Activated CD8-positive, alpha-beta memory T cell treated with anti-CD3 and anti-CD28 coated beads for 48 hours (primary cell): ENCODE data around the gene TYMP.
"Not testable (repeated sequence)": the region's sequence is repeated elsewhere in the genome, so short reads cannot be mapped to it uniquely, and the experiment has no call there.

Experiments
- DNase-seq, 3 experiments: peaks; one replicate each; pipeline ENCODE4 v3.0.0-alpha.2; 2020; ENCODE audit warnings: low read depth in 2 of 3, low spot score in 2 of 3

Gene TYMP

DNA sequence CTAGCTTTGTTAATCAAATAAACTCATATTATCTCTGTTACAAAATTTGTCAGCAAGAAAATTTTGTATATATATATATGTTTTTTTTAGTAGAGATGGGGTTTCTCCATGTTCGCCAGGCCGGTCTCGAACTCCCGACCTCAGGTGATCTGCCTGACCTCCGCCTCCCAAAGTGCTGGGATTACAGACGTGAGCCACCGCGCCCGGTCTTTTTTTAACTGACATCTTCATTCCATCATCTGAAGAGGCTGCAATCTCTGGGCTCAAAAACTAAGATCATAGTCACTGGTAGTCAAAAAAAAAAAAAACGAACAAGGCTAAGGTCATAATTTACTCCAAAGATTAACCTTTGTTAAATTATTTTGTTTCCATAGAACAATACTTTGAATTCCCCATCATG is 10.6 kb upstream of the TYMP start:
- DNase-seq, result no peak

DNA sequence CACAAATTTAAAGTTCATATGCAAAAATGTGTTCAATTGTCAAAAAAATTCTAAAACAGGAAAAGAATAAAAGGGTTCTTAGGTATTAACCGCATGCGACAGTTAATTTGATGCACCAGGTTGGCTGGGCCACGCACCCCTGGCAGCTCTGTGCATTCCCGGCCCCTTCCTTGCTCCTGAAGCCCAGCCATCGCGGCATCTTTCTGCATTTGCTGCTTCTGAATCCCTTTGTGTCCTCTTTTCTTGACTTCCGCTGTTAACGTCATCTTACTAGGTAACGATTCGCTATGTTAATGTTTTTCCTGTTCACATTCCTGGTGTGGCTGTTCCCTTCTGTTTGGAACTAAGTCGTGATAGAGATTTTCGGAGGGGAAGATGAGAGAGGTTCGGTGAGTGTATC is 8.0 kb upstream of the TYMP start:
- no peak for DNase-seq

DNA sequence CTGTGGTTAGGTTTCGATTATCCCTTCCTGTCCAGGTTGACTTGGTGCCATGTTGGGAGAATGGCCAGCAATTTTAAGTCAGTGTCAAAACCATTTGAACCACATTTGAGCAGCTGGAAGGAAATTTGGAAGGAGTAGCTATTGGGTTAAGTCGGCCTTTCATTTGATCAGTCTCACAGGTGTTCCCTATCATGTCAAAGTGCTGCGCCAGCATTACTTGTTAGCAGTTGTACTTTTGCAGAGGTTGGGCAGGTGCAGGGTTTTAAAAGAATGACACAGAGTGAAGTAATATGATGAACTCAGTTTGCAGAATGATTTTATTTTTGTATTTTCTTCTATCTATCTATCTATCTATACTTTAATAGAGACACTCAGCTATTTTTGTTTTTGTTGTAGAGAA is 6.4 kb upstream of the TYMP start:
- no peak for DNase-seq

DNA sequence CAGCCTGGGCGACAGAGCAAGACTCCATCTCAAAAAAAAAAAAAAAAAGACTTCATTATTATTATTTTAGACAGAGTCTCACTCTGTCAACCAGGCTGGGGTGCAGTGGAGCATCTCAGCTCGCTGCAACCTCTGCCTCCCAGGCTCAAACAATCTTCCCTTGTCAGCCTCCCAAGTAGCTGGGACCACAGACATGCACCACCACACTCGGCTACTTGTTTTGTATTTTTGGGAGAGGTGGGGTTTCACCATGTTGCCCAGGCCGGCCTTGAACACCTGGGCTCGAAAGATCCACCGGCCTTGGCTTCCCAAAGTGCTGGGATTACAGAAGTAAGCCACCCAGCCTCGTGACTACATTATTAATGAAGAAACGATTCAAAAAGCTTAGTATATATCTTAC is 5.3 kb upstream of the TYMP start:
- no peak for DNase-seq

DNA sequence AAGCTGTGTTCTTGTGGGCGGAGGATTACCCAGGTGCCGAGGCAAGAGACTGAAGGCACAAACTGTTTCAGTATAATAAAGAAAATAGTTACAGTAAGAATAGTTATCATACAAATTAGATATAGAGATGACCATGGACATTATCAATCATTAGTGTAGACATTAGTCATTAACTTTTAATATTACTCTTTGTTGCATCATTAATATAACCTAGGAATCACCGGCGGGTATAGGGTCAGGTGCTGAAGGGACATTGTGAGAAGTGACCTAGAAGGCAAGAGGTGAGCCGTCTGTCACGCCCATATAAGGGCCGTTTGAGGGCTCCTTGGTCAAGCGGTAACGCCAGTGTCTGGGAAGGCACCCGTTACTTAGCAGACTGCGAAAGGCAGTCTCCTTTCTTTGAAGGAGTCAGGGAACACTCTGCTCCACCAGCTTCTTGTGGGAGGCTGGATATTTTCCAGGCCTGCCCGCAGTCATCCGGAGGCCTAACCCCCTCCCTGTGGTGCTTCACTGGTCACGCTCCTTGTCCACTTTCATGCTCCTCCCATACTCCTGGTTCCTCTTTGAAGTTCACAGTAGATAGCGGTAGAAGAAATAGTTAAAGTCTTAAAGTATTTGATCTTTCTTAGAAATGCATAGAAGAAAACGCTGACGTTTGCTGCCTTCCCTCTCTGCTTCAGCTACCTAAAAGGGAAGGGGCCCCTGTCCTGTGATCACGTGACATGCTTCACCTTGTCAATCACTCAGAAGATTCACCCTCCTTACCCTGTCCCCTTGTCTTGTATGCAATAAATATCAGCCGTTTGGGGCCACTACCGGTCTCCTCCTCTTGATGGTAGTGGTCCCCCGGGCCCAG is 4.3 kb upstream of the TYMP start:
- not testable (repeated sequence) for DNase-seq

DNA sequence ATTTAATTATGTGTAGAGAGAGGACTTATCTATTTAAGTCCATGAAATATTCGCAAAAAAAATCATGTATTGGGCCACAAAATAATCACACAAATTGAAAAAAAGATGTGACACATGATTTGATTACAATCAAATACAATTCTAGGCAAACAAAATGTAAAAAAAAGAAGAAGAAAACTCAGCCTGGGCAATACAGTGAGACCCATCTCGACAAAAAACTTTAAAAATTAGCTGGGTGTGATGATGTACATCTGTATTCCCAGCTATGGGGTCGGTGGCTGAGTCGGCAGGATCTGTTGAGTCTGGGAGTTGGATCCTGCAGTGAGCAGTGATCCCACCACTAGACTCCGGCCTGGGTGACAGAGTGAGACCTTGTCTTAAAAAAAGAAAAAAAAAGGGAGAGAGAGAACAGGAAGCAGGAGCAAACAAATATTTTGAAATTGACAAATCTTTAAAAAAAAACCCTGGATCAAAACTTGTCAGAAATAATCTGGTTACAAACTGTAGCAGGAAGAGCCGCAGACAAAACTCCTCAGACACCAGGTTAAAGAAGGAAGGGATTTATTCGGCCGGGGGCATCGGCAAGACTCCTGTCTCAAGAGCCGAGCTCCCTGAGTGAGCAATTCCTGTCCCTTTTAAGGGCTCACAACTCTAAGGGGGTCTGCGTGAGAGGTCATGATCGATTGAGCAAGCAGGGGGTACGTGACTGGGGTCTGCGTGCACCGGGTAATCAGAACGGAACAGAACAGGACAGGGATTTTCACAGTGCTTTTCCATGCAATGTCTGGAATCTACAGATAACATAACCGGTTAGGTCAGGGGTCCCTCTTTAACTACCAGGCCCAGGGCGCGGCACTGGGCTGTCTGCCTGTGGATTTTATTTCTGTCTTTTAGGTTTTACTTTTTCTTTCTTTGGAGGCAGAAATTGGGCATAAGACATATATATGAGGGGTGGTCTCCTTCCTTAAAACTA is 3.3 kb upstream of the TYMP start:
- no peak for DNase-seq

DNA sequence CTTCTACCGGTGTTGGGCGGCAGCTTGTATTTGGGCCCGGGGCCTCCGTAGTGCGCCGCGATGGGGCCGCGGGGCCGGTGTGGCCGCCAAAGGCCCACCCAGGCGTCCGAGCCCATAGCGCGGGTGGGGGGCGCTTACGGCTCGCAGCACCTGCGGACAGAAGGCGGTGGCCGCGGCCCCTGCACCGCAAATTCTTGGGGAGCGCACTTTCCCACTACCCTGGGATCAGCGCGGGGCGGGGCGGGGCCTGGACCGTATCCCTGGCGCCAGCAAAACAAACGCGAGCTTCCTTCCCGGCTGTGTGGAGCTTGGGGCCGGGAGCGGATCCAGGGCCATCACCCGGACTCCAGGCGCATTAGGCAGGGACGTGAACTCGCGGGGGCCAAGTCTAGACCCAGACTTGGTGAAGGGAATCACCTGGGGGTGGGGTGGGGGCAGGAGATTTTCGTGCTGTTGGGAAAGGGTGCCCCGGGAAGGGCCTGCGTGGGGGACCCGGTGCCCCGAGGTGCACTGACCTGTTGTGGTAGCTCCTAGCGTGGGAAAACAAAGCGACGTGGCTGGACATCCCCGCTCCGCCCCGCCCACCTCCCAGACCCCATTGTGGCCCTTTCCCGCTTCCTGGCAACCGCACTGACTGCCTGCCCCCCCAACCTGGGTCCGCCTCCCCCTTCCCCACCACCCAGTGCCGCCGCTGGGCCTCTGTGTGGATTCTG is 2.3 kb upstream of the TYMP start:
- no peak for DNase-seq

DNA sequence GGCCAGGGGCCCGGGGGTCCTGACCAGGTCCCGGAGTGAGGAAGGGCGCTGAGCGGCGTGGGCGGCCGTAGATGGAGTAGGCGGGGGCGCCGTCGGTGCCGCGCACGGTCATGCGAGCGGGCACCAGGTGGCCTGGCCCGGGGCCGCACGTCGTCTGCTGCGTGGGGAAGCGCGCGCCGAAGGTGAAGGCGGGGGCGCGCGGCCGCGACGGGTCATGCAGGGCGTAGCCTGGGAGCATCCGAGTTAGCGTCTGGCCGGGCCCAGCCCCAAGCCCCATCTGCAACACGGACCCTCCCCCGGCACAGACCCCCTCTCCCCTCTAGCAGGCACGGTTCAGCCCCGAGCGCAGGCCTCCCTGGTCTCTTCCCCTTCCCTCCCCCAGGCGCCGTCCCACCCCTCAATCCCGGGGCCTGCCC is 1.7 kb upstream of the TYMP start:
- no peak for DNase-seq

DNA sequence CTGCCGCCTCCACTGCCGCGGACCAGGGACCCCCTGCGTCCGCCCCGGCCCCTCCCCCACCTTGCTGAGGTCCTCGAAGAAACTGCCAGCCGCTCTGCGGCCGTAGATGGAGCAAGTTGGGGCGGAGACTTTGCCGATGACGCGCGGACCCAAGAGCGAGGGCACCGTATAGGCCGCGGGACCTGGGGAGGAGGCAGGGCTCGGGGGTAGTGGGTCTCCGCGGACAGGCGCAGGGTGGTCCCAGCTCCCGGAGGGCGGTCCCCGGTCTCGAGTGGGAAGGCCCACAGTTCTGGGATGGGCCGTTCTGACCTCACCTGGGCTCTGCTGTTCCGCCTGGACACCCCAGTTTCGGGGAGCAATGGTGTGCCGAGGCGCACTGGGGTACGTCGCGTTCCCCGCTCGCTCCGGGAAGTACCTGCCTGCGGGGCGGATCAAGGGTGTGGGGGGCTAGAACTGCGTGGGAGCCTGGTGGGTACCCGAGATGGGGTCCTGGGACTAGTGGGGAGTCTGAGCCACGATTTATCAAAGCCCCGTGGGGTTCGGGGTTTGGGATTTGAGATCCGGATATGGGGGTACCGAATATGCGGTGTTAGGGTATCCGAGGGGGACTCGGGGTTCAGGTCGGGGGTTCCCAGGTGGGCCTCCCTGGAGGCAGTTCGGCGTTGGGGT is 1.2 kb upstream of the TYMP start:
- DNase-seq, result peak in 1 of 3 experiments; percentile 65

DNA sequence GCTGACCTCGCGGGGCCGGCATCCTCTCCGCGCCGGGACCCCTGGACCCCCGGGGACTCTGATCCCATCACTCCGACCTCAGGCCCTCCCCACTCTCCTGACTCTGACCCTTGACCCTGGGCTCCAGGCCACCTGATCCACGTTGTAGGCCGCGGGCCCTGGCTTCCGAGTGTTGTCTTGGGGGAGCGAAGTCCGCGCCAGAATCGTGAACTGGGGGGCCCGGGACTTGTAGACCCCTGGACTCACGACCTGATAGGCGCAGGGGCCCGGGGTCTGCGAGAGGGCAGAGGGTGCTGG is 716 bp upstream of the TYMP start:
- DNase-seq, result no peak

DNA sequence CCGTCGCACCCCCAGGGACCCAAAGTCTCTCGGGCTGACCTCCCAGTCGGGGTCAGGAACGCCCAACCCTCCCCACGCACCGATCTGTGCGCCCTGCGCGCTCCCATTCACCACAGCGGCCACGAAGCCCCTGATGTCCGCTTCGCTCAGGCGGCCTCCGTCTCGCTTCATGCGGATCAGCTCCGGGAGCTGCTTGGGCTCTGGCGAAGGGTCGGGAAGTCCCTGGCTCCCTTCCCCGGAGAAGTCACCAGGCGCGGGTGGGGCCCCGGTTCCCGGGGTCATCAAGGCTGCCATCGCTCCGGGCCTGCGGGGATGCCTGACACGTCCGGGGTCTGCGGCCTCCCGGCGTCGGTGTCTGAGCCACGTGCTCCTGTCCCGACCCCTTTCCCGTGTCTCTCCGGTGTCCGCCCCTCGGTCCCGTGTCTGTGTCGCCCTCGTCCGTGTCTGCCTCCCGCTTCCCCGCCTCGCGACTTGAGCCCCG is 356 bp downstream of the TYMP start:
- DNase-seq, result no peak

DNA sequence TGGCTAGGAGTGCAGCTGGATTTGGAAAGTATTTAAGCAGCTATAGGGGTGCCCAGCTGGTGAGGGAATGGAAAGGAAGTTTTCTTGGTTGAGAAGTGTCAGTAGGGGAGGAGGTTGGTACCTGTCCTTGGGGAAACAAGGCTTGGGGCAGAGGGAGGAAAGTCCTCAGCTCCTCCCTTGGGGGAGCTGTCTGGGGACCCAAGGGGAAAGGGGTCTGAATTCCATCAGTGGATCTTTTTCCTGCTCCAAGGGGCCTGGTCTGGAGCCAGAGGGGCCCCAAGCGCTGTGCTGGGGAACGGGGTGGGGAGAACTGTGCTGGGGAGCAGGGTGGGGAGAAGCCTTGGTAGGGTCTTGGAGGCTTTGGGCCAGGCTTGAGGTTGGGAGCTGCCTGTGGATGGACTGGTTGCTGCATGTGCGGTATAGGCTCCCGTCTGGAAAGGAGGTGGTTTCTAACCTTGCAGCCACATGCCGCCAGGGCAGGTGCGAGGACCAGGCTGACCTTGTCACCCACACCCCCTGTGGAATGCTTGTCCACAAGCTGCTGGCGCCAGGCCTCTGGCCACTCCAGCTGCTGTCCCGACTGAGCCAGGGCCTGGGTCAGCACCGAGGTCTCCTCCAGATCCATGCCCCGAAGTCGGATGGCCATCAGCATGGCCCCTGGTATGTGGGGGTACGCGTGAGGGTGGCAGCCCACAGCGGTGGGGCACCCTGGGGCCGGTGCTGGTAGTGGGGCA is 963 bp downstream of the TYMP start:
- no peak for DNase-seq

DNA sequence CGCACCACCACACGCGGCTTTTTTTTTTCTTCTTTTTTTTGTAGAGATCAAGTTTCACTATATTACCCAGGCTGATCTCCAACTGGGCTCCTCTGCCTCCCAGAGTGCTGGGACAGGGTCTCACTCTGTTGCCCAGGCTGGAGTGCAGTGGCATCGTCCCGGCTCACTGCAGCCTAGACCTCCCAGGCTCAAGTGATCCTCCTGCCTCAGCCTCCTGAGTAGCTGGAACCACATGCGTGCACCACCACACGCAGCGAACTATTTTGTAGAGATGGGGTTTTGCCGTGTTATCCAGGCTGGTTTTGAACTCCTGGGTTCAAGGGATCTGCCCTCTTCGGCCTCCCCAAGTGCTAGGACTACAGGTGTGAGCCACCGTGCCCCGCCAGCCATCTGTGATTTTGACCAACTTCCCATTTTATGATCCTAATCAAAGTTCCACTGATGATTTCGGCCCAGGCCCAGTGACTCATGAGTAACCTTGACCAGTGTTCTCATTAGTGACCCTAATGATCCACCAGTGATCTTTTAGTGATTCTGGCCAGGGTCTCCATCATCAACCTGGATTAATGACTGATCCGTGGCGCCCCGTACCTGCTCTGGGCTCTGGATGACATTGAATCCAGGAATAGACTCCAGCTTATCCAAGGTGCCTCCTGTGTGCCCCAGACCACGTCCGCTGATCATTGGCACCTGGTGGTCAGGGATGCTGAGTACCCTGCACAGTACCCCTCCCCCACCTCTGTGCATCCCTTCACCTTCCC is 1.7 kb downstream of the TYMP start:
- no peak for DNase-seq

DNA sequence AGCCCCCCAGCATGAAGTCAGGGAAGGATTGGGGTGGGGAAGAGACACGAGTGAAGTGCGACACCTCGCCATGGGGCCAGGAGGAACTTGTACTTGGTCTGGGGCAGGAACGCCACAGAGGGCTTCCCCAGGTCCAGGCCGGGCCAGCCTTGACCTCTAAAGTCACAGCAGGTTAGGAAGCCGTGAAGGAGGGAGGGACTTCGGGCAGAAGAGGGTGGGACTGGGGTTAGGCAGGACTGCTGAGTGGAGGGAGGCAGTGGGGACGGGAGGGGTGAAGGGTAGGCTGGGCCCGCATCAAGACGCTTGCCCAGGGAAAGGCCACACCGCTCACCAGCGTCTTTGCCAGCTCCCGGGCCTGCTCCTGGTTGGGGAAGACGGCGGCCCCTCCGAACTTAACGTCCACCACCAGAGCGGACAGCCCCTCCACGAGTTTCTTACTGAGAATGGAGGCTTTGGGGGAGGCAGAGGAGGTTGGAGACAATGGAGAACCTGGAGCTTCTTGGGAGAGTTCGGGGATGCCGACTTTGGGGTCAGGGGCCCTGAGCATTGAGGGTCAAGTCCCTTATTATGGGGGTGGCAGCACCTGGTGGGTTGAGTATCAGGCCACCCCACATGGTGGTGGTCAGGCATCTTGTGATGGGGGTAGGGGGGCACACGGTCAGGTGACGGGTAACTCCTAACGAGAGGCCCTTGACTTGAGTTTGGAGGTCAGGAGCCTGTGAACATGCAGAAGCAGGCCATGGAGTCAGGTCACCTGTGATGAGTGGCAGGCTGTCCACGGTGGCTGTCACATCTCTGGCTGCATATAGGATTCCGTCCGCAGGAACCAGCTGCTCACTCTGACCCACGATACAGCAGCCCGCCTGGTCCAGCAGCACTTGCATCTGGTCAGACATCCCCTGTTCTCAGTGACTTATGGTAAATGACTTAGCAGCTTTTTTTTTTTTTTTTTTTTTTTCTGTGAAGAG is 2.7 kb downstream of the TYMP start:
- no peak for DNase-seq

DNA sequence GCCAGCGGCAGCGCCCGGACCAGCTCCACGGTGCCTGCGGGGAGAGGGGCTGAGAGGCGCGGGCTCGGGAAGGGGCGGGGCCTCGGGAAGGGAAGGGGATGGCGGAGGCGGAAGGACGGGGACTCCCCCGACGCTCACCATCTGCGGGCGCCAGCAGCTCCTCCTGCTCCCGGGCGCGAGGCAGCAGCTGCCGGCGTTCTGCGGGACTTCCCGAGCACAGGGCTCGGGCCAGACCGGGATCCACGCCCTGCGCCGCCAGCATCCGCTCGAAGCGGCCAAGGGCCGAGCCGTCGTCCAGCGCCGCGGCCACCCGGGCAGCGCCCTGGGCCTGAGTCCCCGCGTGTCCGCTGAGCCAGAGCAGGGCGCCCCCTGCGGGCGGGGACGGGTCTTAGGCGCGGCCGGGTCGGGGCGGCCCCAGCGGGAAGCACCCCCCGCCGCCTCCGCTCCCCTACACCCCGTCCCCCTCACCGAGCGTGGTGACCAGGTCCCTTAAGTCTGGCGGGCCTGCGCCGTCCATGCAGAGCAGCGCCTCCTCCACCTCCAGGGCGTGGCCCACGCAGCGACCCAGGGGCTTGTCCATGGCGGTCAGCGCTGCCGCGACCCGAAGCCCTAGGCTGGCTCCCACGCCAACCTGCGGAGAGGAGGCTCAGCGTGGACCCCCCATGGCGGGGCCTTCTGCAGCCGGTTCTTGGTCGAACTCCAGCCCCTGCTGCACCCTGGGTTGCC is 3.5 kb downstream of the TYMP start:
- DNase-seq, result peak in 2 of 3 experiments; percentile 80 to 84

DNA sequence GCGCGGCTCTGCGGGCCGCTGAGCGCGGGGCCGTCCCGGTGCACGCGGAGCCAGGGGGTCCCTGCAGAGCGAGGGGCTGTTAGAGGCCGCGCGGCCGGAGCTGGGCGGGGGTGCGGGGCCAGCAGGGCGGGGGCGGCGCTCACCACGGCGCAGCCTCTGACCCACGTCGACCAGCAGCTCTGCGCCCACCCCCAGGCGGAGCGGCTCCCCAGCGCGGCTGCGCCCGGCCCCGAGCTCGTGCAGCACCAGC is 4.0 kb downstream of the TYMP start:
- no peak for DNase-seq

DNA sequence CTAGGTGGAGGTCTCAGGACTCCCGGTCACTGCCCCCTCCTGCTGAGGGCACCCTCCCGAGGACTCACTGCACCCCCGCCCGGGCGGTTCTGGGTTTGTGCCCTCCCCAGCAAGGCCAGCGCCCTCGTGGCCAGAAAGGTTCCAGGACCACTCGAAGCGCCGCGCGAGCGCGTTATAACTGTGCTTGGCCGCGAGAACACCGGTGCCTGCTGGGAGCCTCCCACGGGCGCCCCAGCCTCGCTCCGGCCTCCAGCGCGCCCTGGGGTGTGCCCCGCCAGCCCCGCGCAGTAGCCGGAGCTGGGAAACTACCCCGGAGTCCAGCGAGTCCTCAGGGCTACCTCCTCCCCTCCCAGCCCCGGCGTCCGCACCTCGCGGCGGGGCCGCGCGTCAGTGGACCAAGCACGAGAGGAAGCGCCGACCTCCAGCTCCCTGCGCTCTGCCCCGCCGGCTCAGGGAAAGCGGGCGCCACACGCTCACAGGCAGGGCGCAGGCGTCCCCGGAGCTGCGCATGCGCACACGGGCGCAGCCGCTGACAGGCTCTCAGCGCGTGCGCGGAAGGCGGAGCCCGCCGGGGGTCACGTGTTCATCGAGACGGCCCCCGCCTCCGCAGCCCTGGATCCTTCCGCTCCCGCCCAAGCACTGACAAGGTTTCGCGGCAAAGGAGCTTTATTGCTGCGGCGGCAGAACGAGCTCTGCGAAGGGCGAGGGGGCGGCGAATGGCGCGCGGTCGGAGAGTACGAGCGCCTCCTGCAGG is 4.5 kb downstream of the TYMP start, which contains the start of gene SCO2:
SCO2 (minus strand) TSS at position 495 of the 754 bp plus-strand sequence. CDS start 1,187 bp downstream, outside the sequence.
- DNase-seq, result peak; percentile 95 to 98 (median 97)
